Body of pancreas (tissue), 4 donors: ENCODE results near the gene LYPD1.

Experiments used
- CTCF ChIP-seq, 7 experiments: fragments of 450-650 bp in 4 of 7; fragments of 200-600 bp in 3 of 7; sonication (generic) in 3 of 7; IDR thresholded peaks; one replicate each; pipeline ENCODE4 v1.5.1; 2016 to 2019; ENCODE audit warnings: antibody characterized with exemption in 7 of 7
- POLR2A ChIP-seq, 3 donors: fragments of 450-650 bp; IDR thresholded peaks; one replicate each; pipeline ENCODE4 v1.6.1; 2016; ENCODE audit warnings: antibody characterized with exemption in 3 of 3, mild to moderate bottlenecking in 2 of 3

DNA sequence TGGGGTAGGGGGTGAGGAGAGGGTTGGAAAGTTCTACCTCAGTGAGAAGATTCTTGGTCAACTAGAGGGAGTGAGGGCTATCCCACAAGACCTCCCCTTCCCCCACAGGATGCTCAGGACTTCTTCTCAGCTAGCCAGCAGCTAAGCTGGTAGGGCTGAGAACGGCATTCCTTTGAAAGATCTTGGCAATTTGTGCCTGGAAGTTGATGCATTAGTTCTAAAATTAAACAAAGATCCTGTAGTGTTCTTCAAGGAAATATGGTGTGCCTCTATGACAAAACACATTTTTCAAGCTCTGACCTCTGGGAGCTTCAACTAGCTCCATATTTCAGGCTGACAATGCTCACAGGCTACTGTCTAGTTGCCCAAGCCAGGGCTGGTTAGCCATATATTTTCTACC, 2.3 kb downstream of the LYPD1 start:
- TF ChIP-seq CTCF (IDR thresholded peaks at IDR 0.05) (no peak), POLR2A (IDR thresholded peaks at IDR 0.05) (no peak)
